B cell (primary cell): ENCODE measurements around the gene LRRK2. TPM values are rescaled to one million over a fixed set of nuclear protein-coding genes. Genes with fewer than 3 reads are reported as not detected.

ENCODE experiments used
- ATAC-seq: fragments of 200-7000 bp; cut with Tn5 transposase; one replicate; pipeline ENCODE4 v1.10.0; 2021; ENCODE audit warnings: low read depth, mild to moderate bottlenecking, moderate number of reproducible peaks, moderate library complexity
- CTCF ChIA-PET: fragments of 350-600 bp; sonication (Branson Sonifier 250); formaldehyde crosslinking; loops from one replicate; lab custom pipeline; 2021; ENCODE audit warnings: antibody characterized with exemption, inconsistent platforms; lab: Charles Lee
- POLR2A ChIA-PET: fragments of 350-600 bp; sonication (Branson Sonifier 250); formaldehyde crosslinking; loops from one replicate; lab custom pipeline; 2021; ENCODE audit warnings: antibody characterized with exemption; lab: Charles Lee
- DNase-seq: peaks from one replicate; pipeline ENCODE4 v3.0.0; 2013
- H2AFZ ChIP-seq: 2 replicates; pipeline ENCODE4 v1.6.1; 2012; ENCODE audit warnings: mild to moderate bottlenecking, low read depth, low read length; ENCODE audit not compliant: insufficient read depth, poor library complexity, severe bottlenecking
- H3K27ac ChIP-seq, 2 donors: 1 replicate in 1 of 2; 2 replicates in 1 of 2; pipeline ENCODE4 v1.5.1; 2012 to 2013; ENCODE audit warnings: low read length in 2 of 2, mild to moderate bottlenecking in 2 of 2, moderate library complexity in 1 of 2
- H3K27me3 ChIP-seq, 4 experiments: fragments of 200-600 bp in 1 of 4; sonication (generic) in 1 of 4; replicated peaks in 1 of 4; 1 replicate in 2 of 4; 2 replicates in 2 of 4; pipeline versions ENCODE4 v1.6.1 to v1.7.0; 2013 to 2016; ENCODE audit warnings: low read length in 3 of 4, mild to moderate bottlenecking in 2 of 4, mixed read lengths in 1 of 4, moderate library complexity in 1 of 4; ENCODE audit not compliant: insufficient read depth in 4 of 4, control insufficient read depth in 3 of 4; ENCODE audit errors: control extremely low read depth in 1 of 4
- H3K36me3 ChIP-seq, 2 experiments: replicated peaks in 1 of 2; 1 replicate in 1 of 2; 2 replicates in 1 of 2; pipeline versions ENCODE4 v1.6.1 to v1.7.1; 2013; ENCODE audit warnings: low read length in 1 of 2; ENCODE audit not compliant: insufficient read depth in 2 of 2, control insufficient read depth in 1 of 2; ENCODE audit errors: control extremely low read depth in 1 of 2, extremely low read depth in 1 of 2
- H3K4me1 ChIP-seq, 2 donors: fragments of 200-600 bp in 1 of 2; sonication (generic) in 1 of 2; 1 replicate in 1 of 2; 2 replicates in 1 of 2; pipeline versions ENCODE4 v1.5.1 to v1.6.1; 2013 to 2017; ENCODE audit warnings: low read length in 2 of 2; ENCODE audit not compliant: control insufficient read depth in 2 of 2, insufficient read depth in 2 of 2
- H3K4me2 ChIP-seq: replicated peaks from 2 replicates; pipeline ENCODE3; 2012; ENCODE audit warnings: mild to moderate bottlenecking, low read depth, low read length; ENCODE audit not compliant: poor library complexity, severe bottlenecking
- H3K4me3 ChIP-seq, 5 experiments: fragments of 200-600 bp in 1 of 5; sonication (generic) in 1 of 5; 1 replicate in 3 of 5; 2 replicates in 2 of 5; pipeline versions ENCODE4 v1.5.1 to v1.7.0; 2011 to 2016; ENCODE audit warnings: low read length in 4 of 5, mild to moderate bottlenecking in 4 of 5, low read depth in 2 of 5, control low read depth in 1 of 5, moderate library complexity in 1 of 5; ENCODE audit not compliant: insufficient read depth in 1 of 5; ENCODE audit errors: control extremely low read depth in 1 of 5, extremely low read depth in 1 of 5
- H3K79me2 ChIP-seq: fragments of 200-600 bp; sonication (generic); one replicate; pipeline ENCODE4 v1.6.0; 2016; ENCODE audit warnings: low read length; ENCODE audit not compliant: control insufficient read depth, insufficient read depth
- H3K9ac ChIP-seq: fragments of 200-600 bp; sonication (generic); 2 replicates; pipeline ENCODE4 v1.6.1; 2017; ENCODE audit warnings: mild to moderate bottlenecking, low read length, moderate library complexity
- H3K9me3 ChIP-seq, 3 donors: one replicate each; pipeline versions ENCODE4 v1.6.1 to v1.7.1; 2013; ENCODE audit warnings: low read length in 2 of 3; ENCODE audit not compliant: control insufficient read depth in 2 of 3, insufficient read depth in 1 of 3; ENCODE audit errors: control extremely low read depth in 1 of 3
- H4K20me1 ChIP-seq: 2 replicates; pipeline ENCODE4 v1.6.0; 2012; ENCODE audit warnings: mild to moderate bottlenecking, low read length; ENCODE audit not compliant: insufficient read depth, control insufficient read depth, poor library complexity, severe bottlenecking
- H3K27ac Mint-ChIP-seq: one replicate; pipeline ENCODE4 v1.8.0; 2021; ENCODE audit warnings: mixed read lengths
- H3K27me3 Mint-ChIP-seq: one replicate; pipeline ENCODE4 v1.8.0; 2021; ENCODE audit warnings: mixed read lengths
- H3K4me1 Mint-ChIP-seq: one replicate; pipeline ENCODE4 v1.8.0; 2021; ENCODE audit warnings: mixed read lengths
- H3K4me3 Mint-ChIP-seq: one replicate; pipeline ENCODE4 v1.8.0; 2021; ENCODE audit warnings: mixed read lengths
- H3K9me3 Mint-ChIP-seq: one replicate; pipeline ENCODE4 v1.8.0; 2022; ENCODE audit warnings: mixed read lengths; ENCODE audit not compliant: insufficient read depth
- CTCF ChIP-seq: fragments of 200-600 bp; IDR thresholded peaks from one replicate; pipeline ENCODE4 v1.8.0; 2022; ENCODE audit warnings: antibody characterized with exemption, mild to moderate bottlenecking
- EZH2 ChIP-seq: IDR thresholded peaks from 2 replicates; pipeline ENCODE4 v1.6.1; 2012; ENCODE audit warnings: borderline replicate concordance, low read depth, mild to moderate bottlenecking, moderate library complexity, low read length; ENCODE audit not compliant: insufficient read depth, poor library complexity, severe bottlenecking
- WGBS: methylation state at CpG from one replicate; pipeline ENCODE4 v1.1.5; 2013; ENCODE audit warnings: missing lambda C conversion rate; ENCODE audit not compliant: insufficient coverage; 5-methylcytosine and 5-hydroxymethylcytosine counted together
- intact Hi-C: fragments of 100-400 bp; cut with micrococcal nuclease; formaldehyde crosslinking; loops from one replicate; pipeline ENCODE4 v1.10.0; 2022
- polyA plus RNA-seq: library from polyadenylated mRNA; depleted of rRNA; stranded (reverse); fragments of >200 nt; gene quantifications from 2 replicates; pipeline ENCODE4 v1.2.3, GENCODE V29; 2012
- total RNA-seq, 2 donors: library from RNA; stranded (reverse); fragments of 120-200 nt in 1 of 2; gene quantifications; 1 replicate in 1 of 2; 2 replicates in 1 of 2; pipeline versions ENCODE4 v1.2.3 to v1.2.4, GENCODE V29; 2013 to 2022

Gene LRRK2
- total and polyA plus RNA-seq, 2 donors (not counting 1 experiment from before 2014, with no cell fraction given), result 14.1 to 60.2 TPM

GRCh38 chr12:40198601-40199000, 26.2 kb upstream of the LRRK2 start:
- no peak overlapping the region for H3K9ac ChIP-seq
- no peak overlapping the region for H2AFZ ChIP-seq
- intact Hi-C loops, result no loop called here
- ChIA-PET CTCF (interaction anchor here (1.5 kb wide), 1 partner anchor 45 kb away, joined by 3 read pairs; no protein-coding TSS in a partner anchor), POLR2A (no interaction called here)
- no peak overlapping the region for H3K27ac Mint-ChIP-seq
- H3K4me1 Mint-ChIP-seq, result peaks cover 48% of the 10 kb centered on the region
- H3K36me3 ChIP-seq, result no peaks in the 10 kb centered on the region
- 100% methylated on average over 2 of the region's 4 CpGs for WGBS
- no peak for DNase-seq
- no peaks in the 10 kb centered on the region for H3K79me2 ChIP-seq
- H4K20me1 ChIP-seq, result no peaks in the 10 kb centered on the region
- ATAC-seq, result no peak
- no peaks in the 10 kb centered on the region for H3K27me3 ChIP-seq
- H3K4me2 ChIP-seq, result no peak overlapping the region
- H3K9me3 Mint-ChIP-seq, result no peaks in the 10 kb centered on the region
- no peak overlapping the region for H3K4me3 ChIP-seq
- no peak overlapping the region for H3K27ac ChIP-seq
- peaks cover 0 to 3% (median 0%) of the 10 kb centered on the region in 3 donors for H3K9me3 ChIP-seq
- H3K27me3 Mint-ChIP-seq, result no peaks in the 10 kb centered on the region
- TF ChIP-seq CTCF (no peak), EZH2 (no peak)
- H3K4me3 Mint-ChIP-seq, result no peak overlapping the region
- peaks cover 23 to 30% of the 10 kb centered on the region in 2 donors for H3K4me1 ChIP-seq
